Activated CD4-positive, alpha-beta T cell treated with anti-CD3 and anti-CD28 coated beads, Interleukin-2, amount 10 ng/mL, durations not matched to agents 24 days and 14 days (primary cell): ENCODE data around the gene BARX2. TPM values are rescaled to one million over a fixed set of nuclear protein-coding genes. Genes with fewer than 3 reads are reported as not detected.

Experiments
- total RNA-seq: library from RNA; stranded (reverse); gene quantifications from 2 replicates; pipeline ENCODE4 v1.2.3, GENCODE V29; 2022

The BARX2 gene
- total RNA-seq, 1 donor from 2014 or later, result 4.7 TPM

Other genes starting within 250 kb of the BARX2 start
- 5.7 and 7.1 TPM in 2 replicates for gene ARHGAP32, start 183.5 kb upstream of the BARX2 start, total RNA-seq